ENCODE results near the gene RIN1. TPM values are rescaled to one million over a fixed set of nuclear protein-coding genes. Genes with fewer than 3 reads are reported as not detected.

Gene RIN1
- total and polyA plus RNA-seq, 2 of the 13 experiments (the other 11 are each of a cell fraction or from before 2014, with no cell fraction given) = 2.4 to 4.1 TPM

GRCh38 chr11:66311965-66312548, 24.2 kb downstream of the RIN1 start (continued):
- no peak for TF ChIP-seq ZNF503 (CRISPR knock-in tag; IDR thresholded peaks at IDR 0.05)
- TF ChIP-seq, protein P1, sequence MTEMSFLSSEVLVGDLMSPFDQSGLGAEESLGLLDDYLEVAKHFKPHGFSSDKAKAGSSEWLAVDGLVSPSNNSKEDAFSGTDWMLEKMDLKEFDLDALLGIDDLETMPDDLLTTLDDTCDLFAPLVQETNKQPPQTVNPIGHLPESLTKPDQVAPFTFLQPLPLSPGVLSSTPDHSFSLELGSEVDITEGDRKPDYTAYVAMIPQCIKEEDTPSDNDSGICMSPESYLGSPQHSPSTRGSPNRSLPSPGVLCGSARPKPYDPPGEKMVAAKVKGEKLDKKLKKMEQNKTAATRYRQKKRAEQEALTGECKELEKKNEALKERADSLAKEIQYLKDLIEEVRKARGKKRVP (CRISPR knock-in tag; IDR thresholded peaks at IDR 0.05) = 0 out of 4 replicates have a peak, but pooled peaks of 1 of the 2 experiments have one; percentile 2
- TF ChIP-seq XBP1 (CRISPR knock-in tag; IDR thresholded peaks at IDR 0.05) = no peak
- no peak; the same call in 1 of the 2 replicates for TF ChIP-seq ZXDC (CRISPR knock-in tag; IDR thresholded peaks at IDR 0.05)
- TF ChIP-seq ELF4 (CRISPR knock-in tag; IDR thresholded peaks at IDR 0.05; ENCODE audit: borderline replicate concordance) = no peak
- TF ChIP-seq ZNF17 (CRISPR knock-in tag; IDR thresholded peaks at IDR 0.05) = no peak
- no peak for TF ChIP-seq CENPX (CRISPR knock-in tag; IDR thresholded peaks at IDR 0.05)
- no peak for TF ChIP-seq ZNF879 (CRISPR knock-in tag; IDR thresholded peaks at IDR 0.05)
- peak; percentile 70 for TF ChIP-seq GZF1 (CRISPR knock-in tag; IDR thresholded peaks at IDR 0.05)
- peak; percentile 86 for TF ChIP-seq GTF3A (CRISPR knock-in tag; conservative IDR thresholded peaks at IDR 0.05)
- TF ChIP-seq EEA1 (CRISPR knock-in tag; IDR thresholded peaks at IDR 0.05; ENCODE audit: borderline replicate concordance) = 0 out of 2 replicates have a peak, but pooled peaks have one; percentile 47
- TF ChIP-seq ZFAT (CRISPR knock-in tag; conservative IDR thresholded peaks at IDR 0.05) = no peak
- TF ChIP-seq, protein P2, sequence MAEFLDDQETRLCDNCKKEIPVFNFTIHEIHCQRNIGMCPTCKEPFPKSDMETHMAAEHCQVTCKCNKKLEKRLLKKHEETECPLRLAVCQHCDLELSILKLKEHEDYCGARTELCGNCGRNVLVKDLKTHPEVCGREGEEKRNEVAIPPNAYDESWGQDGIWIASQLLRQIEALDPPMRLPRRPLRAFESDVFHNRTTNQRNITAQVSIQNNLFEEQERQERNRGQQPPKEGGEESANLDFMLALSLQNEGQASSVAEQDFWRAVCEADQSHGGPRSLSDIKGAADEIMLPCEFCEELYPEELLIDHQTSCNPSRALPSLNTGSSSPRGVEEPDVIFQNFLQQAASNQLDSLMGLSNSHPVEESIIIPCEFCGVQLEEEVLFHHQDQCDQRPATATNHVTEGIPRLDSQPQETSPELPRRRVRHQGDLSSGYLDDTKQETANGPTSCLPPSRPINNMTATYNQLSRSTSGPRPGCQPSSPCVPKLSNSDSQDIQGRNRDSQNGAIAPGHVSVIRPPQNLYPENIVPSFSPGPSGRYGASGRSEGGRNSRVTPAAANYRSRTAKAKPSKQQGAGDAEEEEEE (CRISPR knock-in tag; IDR thresholded peaks at IDR 0.05; ENCODE audit: borderline replicate concordance) = 0 out of 2 replicates have a peak, but pooled peaks have one; percentile 74
- TF ChIP-seq NR1H2 (CRISPR knock-in tag; IDR thresholded peaks at IDR 0.05; ENCODE audit: borderline replicate concordance, low read depth) = no peak
- TF ChIP-seq KDM5B (CRISPR knock-in tag; IDR thresholded peaks at IDR 0.05; ENCODE audit: borderline replicate concordance) = peak; percentile 69; the same call in 1 of the 2 replicates
- TF ChIP-seq HIVEP1 (CRISPR knock-in tag; IDR thresholded peaks at IDR 0.05) = no peak; the same call in 1 of the 2 replicates
- TF ChIP-seq, protein P3, sequence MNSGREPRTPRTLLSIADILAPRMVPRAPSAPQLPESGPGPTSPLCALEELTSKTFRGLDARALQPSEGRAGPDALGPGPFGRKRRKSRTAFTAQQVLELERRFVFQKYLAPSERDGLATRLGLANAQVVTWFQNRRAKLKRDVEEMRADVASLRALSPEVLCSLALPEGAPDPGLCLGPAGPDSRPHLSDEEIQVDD (CRISPR knock-in tag; IDR thresholded peaks at IDR 0.05; ENCODE audit: borderline replicate concordance) = no peak
- TF ChIP-seq, protein P4, sequence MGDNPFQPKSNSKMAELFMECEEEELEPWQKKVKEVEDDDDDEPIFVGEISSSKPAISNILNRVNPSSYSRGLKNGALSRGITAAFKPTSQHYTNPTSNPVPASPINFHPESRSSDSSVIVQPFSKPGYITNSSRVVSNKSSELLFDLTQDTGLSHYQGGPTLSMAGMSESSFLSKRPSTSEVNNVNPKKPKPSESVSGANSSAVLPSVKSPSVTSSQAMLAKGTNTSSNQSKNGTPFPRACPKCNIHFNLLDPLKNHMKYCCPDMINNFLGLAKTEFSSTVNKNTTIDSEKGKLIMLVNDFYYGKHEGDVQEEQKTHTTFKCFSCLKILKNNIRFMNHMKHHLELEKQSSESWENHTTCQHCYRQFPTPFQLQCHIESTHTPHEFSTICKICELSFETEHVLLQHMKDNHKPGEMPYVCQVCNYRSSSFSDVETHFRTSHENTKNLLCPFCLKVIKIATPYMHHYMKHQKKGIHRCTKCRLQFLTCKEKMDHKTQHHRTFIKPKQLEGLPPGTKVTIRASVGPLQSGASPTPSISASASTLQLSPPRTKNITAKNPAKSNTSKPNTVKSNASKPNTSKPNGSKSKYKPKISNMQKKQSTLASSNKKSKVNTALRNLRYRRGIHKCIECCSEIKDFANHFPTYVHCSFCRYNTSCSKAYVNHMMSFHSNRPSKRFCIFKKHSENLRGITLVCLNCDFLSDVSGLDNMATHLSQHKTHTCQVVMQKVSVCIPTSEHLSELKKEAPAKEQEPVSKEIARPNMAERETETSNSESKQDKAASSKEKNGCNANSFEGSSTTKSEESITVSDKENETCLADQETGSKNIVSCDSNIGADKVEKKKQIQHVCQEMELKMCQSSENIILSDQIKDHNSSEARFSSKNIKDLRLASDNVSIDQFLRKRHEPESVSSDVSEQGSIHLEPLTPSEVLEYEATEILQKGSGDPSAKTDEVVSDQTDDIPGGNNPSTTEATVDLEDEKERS (CRISPR knock-in tag; IDR thresholded peaks at IDR 0.05) = 0 out of 2 replicates have a peak, but pooled peaks have one; percentile 47

Data from HepG2 (cell line).